ENCODE results near the gene MAPRE3. TPM values are rescaled to one million over a fixed set of nuclear protein-coding genes. Genes with fewer than 3 reads are reported as not detected.
A peak's percentile ranks its signal among the peaks of the same experiment; 100 is the strongest.
"Not testable (repeated sequence)": the region's sequence is repeated elsewhere in the genome, so short reads cannot be mapped to it uniquely, and the experiment has no call there.

Gene MAPRE3
- total RNA-seq: 3.0 TPM

GRCh38 chr2:26970244-26970927 lies at the start of gene MAPRE3:
Gene MAPRE3, plus strand, starts transcription at chr2:26970637. Its CDS starts 51,582 bp downstream, at chr2:27022219.
- DNase-seq (ENCODE audit: low read depth in 2 of 3, low spot score in 2 of 3): peak; percentile 63 to 90 (median 88)

DNA sequence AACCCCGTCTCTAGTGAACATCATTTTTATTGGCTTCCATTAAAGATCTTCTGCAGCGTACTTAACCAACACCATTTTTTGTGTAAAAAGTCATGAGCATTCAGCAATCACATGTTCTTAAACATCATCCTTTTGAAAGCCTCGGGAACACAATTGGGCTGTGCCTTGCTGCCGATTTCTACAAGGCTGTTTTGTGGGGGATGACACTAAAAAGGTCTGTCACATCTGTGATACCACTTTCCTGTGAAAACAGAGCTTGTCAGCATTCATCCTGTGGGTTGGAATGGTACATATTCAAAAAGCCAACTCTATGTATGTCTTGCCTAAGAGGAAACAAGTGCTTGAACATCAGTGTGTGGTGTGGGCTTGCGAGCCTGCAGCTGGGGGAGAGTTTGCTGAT lies 49.1 kb upstream of the MAPRE3 start:
- no peak for DNase-seq (ENCODE audit: low read depth in 2 of 3, low spot score in 2 of 3)

- DNase-seq (ENCODE audit: low read depth in 2 of 3, low spot score in 2 of 3): peak in 2 of 3 donors; percentile 67 to 72
Observed at GRCh38 chr2:26922405-26923188, 47.8 kb upstream of the MAPRE3 start.

- DNase-seq (ENCODE audit: low read depth in 2 of 3, low spot score in 2 of 3): not testable (repeated sequence)
Observed at GRCh38 chr2:26923189-26923466, 47.3 kb upstream of the MAPRE3 start.

DNA sequence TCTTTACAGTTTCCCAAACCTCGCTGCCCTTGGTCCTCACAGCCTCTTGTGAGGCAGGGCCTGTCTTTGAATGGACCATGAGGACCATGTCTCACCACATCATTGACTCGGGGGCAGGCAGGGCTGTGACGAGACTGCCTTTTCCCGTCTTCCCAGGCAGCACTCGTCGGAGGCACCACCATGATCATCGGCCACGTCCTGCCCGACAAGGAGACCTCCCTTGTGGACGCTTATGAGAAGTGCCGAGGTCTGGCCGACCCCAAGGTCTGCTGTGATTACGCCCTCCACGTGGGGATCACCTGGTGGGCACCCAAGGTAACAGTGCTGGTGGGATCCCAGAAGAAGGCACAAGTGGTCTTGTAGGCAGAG lies 45.7 kb upstream of the MAPRE3 start:
- DNase-seq (ENCODE audit: low read depth in 2 of 3, low spot score in 2 of 3): no peak

GRCh38 chr2:26925100-26925791 lies 45.2 kb upstream of the MAPRE3 start:
- DNase-seq (ENCODE audit: low read depth in 2 of 3, low spot score in 2 of 3): no peak

DNA sequence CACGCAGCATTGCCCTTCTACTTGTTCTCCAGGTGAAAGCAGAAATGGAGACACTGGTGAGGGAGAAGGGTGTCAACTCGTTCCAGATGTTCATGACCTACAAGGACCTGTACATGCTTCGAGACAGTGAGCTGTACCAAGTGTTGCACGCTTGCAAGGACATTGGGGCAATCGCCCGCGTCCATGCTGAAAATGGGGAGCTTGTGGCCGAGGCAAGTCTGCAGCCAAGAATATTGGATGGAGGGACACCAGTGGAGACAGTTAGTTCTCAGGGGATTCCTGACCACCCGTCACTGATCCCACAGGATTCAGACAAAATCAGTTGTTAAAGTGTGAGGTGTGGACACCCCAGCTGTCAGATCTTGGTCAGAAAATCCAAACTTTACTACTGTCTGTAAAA lies 43.2 kb upstream of the MAPRE3 start:
- no peak for DNase-seq (ENCODE audit: low read depth in 2 of 3, low spot score in 2 of 3)

DNA sequence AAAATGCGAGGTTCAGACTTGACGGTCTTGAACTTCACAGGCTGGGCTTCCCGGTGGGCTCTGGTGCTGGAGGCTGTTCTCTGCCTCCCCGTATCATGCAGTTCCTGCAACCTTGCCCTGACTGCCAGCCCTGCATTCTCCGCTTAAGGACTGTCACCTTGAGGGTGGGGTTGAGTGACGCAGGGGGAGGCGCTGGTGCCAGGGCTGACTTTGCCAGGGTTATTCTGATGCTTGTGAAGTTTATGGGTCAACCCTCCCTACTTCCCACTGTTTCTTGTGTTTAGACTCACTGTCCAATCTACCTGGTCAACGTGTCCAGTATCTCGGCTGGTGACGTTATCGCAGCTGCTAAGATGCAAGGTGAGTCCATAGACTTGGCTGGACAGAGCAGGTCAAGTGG lies 37.5 kb upstream of the MAPRE3 start:
- no peak for DNase-seq (ENCODE audit: low read depth in 2 of 3, low spot score in 2 of 3)

- no peak for DNase-seq (ENCODE audit: low read depth in 2 of 3, low spot score in 2 of 3)
Observed at GRCh38 chr2:26933431-26934334, 36.8 kb upstream of the MAPRE3 start.

- no peak for DNase-seq (ENCODE audit: low read depth in 2 of 3, low spot score in 2 of 3)
Observed at GRCh38 chr2:26934335-26934724, 36.1 kb upstream of the MAPRE3 start.

DNA sequence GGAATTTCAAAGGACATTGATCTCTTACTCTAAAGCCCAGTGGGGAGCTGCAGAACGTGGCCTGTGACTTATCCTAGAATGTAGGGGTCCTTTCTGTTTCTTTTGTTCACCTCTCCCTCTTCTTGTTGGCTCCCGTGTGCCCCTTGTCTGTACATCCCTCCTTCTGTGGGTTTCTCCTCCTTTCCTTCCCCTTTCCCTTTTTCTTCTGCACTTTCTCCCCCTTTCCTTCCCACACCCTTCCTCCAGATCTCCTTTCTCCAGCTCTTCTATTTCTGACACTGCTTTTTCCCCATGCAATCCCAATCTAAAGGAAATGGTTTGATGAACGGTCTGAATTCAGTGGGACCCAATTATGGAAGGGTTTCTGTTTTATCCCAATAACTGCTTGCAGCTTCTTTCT lies 35.5 kb upstream of the MAPRE3 start:
- no peak for DNase-seq (ENCODE audit: low read depth in 2 of 3, low spot score in 2 of 3)

- no peak for DNase-seq (ENCODE audit: low read depth in 2 of 3, low spot score in 2 of 3)
Observed at GRCh38 chr2:26936855-26937254, 33.6 kb upstream of the MAPRE3 start.

DNA sequence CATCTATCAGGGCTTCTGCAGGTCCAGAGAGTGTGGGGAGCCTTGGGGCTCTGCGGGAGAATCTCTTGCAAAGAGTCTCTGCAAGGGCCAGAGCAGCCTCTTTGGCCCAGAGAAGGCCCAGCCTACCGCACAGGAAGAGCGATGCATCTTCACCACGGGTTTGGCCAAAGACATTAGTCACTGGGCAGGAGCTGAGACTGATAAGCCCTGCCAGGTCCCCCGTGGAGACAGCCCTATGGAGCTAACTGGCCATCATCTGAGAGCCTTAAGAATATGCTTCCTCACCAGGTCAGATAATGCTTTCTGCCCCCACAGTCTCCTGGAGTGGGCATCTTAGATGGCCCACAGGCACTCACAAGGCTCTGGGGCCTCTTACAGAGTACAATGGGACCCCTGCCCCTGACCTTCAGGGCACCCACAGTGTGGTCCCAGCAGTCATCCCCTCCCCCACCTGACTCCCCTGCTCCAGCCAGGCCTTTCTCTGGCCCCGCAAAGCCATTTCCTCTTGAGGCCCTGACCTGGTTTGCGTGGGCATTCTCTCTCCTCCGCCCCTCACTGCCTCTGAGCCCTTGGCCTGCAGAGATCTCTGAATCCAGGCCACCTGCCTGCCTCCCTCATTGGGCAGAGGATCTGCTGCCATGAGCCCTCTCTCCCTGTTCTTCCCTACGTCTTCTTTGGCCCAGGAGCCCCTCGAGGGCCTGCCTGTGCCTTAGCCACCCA lies 31.9 kb upstream of the MAPRE3 start:
- no peak for DNase-seq (ENCODE audit: low read depth in 2 of 3, low spot score in 2 of 3)

DNA sequence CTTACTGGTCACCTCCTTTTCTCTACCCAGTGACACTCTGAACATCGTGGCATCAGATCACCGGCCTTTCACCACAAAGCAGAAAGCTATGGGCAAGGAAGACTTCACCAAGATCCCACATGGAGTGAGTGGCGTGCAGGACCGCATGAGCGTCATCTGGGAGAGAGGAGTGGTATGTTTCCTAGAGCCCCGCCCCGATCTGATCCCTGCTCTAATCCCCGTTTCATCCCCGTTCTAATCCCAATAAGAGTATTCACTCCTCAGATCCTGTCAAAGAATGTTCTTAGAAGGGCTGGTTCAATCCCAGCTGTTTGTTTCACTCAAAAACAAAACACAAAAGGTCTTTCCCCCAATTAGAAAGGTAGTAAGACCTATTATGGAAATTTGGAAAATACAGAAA lies 30.4 kb upstream of the MAPRE3 start:
- no peak for DNase-seq (ENCODE audit: low read depth in 2 of 3, low spot score in 2 of 3)

- no peak for DNase-seq (ENCODE audit: low read depth in 2 of 3, low spot score in 2 of 3)
Observed at GRCh38 chr2:26941486-26941885, 29.0 kb upstream of the MAPRE3 start.

GRCh38 chr2:26942543-26943295 lies 27.7 kb upstream of the MAPRE3 start:
- peak; percentile 41 to 74 (median 56) for DNase-seq (ENCODE audit: low read depth in 2 of 3, low spot score in 2 of 3)

GRCh38 chr2:26945991-26946750 lies 24.3 kb upstream of the MAPRE3 start:
- DNase-seq (ENCODE audit: low read depth in 2 of 3, low spot score in 2 of 3): no peak

- DNase-seq (ENCODE audit: low read depth in 2 of 3, low spot score in 2 of 3): no peak
Observed at GRCh38 chr2:26946841-26947784, 23.3 kb upstream of the MAPRE3 start.

Measured in hematopoietic multipotent progenitor cell (in vitro differentiated cells).